Calu3 (cell line): ENCODE results near the gene ZNF143. TPM values are rescaled to one million over a fixed set of nuclear protein-coding genes. Genes with fewer than 3 reads are reported as not detected.

Source experiments
- BruUV-seq: library from RNA; stranded (reverse); fragments of 400-500 nt; replicated peaks from 2 replicates; lab custom pipeline; 2021; lab: Mats Ljungman, UMichigan
- CTCF ChIA-PET: fragments of 300-600 bp; sonication (Branson Sonifier 250); formaldehyde crosslinking; loops from one replicate; lab custom pipeline; 2022; ENCODE audit warnings: antibody characterized with exemption; lab: Charles Lee
- DNase-seq: peaks from one replicate; pipeline ENCODE4 v3.0.0; 2022
- H3K27ac Mint-ChIP-seq: one replicate; pipeline ENCODE4 v1.8.0; 2022; ENCODE audit warnings: mixed read lengths; ENCODE audit not compliant: unreplicated experiment
- H3K27me3 Mint-ChIP-seq: one replicate; pipeline ENCODE4 v1.8.0; 2022; ENCODE audit warnings: mixed read lengths; ENCODE audit not compliant: unreplicated experiment
- H3K36me3 Mint-ChIP-seq: one replicate; pipeline ENCODE4 v1.8.0; 2022; ENCODE audit warnings: mild to moderate bottlenecking, moderate library complexity, mixed read lengths; ENCODE audit not compliant: insufficient read depth, unreplicated experiment
- H3K4me1 Mint-ChIP-seq: one replicate; pipeline ENCODE4 v1.8.0; 2022; ENCODE audit warnings: mild to moderate bottlenecking, low read depth, mixed read lengths; ENCODE audit not compliant: unreplicated experiment
- H3K4me3 Mint-ChIP-seq: one replicate; pipeline ENCODE4 v1.8.0; 2022; ENCODE audit warnings: mild to moderate bottlenecking, low read depth, moderate library complexity, mixed read lengths; ENCODE audit not compliant: unreplicated experiment
- H3K9me3 Mint-ChIP-seq: one replicate; pipeline ENCODE4 v1.8.0; 2022; ENCODE audit warnings: low read depth, mixed read lengths; ENCODE audit not compliant: unreplicated experiment
- intact Hi-C: fragments of 100-400 bp; cut with micrococcal nuclease; formaldehyde crosslinking; loops from one replicate; pipeline ENCODE4 v1.10.0; 2022; ENCODE audit not compliant: unreplicated experiment
- total RNA-seq: library from RNA; stranded (reverse); gene quantifications from 2 replicates; pipeline ENCODE4 v1.2.3, GENCODE V29; 2022
- TF ChIP-seq, protein P1 (sequence below): fragments of 200-600 bp; IDR thresholded peaks from one replicate; pipeline ENCODE4 v1.8.0; 2022; ENCODE audit warnings: antibody characterized with exemption; ENCODE audit not compliant: unreplicated experiment

Gene ZNF143
- total RNA-seq, 1 experiment from 2014 or later, result 28.7 TPM

GRCh38 chr11:9571763-9572115 lies 110.9 kb downstream of the ZNF143 start:
- H3K9me3 Mint-ChIP-seq, result no peaks in the 10 kb centered on the region
- no peaks in the 10 kb centered on the region for H3K27me3 Mint-ChIP-seq
- H3K36me3 Mint-ChIP-seq, result peaks cover 74% of the 10 kb centered on the region
- no peak for DNase-seq
- BruUV-seq, result no TSS peak
- TF ChIP-seq, protein P1, sequence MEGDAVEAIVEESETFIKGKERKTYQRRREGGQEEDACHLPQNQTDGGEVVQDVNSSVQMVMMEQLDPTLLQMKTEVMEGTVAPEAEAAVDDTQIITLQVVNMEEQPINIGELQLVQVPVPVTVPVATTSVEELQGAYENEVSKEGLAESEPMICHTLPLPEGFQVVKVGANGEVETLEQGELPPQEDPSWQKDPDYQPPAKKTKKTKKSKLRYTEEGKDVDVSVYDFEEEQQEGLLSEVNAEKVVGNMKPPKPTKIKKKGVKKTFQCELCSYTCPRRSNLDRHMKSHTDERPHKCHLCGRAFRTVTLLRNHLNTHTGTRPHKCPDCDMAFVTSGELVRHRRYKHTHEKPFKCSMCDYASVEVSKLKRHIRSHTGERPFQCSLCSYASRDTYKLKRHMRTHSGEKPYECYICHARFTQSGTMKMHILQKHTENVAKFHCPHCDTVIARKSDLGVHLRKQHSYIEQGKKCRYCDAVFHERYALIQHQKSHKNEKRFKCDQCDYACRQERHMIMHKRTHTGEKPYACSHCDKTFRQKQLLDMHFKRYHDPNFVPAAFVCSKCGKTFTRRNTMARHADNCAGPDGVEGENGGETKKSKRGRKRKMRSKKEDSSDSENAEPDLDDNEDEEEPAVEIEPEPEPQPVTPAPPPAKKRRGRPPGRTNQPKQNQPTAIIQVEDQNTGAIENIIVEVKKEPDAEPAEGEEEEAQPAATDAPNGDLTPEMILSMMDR, result no peak
- H3K4me1 Mint-ChIP-seq, result peaks cover 50% of the 10 kb centered on the region
- peak overlapping the region; percentile 87 for H3K4me3 Mint-ChIP-seq
- CTCF ChIA-PET, result no interaction called here
- peak overlapping the region; percentile 100 for H3K27ac Mint-ChIP-seq
- intact Hi-C loops, result loop anchor here (2.0 kb wide), 1 partner anchor 111 kb away; the partner anchor contains the start of gene ZNF143

DNA sequence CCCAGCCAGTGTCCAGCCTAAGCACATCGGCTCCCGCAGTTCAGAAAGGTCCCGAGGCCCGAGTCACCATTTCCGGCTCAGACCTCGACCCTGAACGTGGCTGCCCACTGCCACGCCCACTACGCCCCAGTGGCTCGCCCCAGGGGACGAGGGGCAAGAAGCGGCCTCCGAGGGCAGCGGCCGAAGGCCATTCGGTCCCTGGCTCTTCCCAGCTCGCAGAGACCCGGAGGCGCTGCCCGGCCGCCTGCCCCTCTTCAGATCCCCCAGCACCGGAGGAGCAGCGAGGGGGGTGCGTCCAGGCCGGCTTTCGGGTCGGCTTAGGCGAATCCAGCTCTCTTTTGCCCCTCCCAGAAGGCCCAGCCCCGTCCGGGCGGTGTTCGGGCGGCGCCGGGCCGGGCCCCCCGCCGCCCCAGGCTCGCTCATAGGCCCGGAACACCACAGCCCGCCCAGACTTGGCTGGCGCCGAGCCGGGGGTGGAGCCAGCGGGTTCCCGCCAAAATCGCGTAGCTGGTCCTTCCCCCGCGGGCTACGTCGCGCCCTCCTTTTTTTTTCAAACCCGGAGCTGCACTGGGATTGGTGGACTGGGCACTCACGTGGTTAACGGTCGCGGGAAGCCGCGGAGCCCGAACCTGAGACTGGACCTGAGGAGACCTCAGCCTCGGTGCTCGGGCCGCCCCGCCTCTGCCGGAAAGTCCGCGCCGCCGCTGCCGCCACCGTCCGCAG lies 112.4 kb downstream of the ZNF143 start, which contains the start of gene WEE1:
Gene WEE1, plus strand, starts transcription at position 619 of the 723 bp plus-strand sequence. CDS start 264 bp downstream, outside the sequence.
- Mint-ChIP-seq H3K27ac (peak within 1 kb of the TSS; percentile 100), H3K27me3 (no peaks in the 10 kb centered on the region), H3K4me1 (peaks cover 55% of the 10 kb centered on the region), H3K9me3 (no peaks in the 10 kb centered on the region), H3K4me3 (peak within 1 kb of the TSS; percentile 87), H3K36me3 (peaks cover 81% of the 10 kb centered on the region)
- peak; percentile 99 for DNase-seq
- TF ChIP-seq, protein P1, result no peak
- CTCF ChIA-PET, result interaction anchor here (0.7 to 1.2 kb wide), 5 partner anchors 39 to 67 kb away, joined by 3 to 5 read pairs (median 3); no protein-coding TSS in a partner anchor
- BruUV-seq, result no TSS peak
- intact Hi-C loops, result no loop called here

DNA sequence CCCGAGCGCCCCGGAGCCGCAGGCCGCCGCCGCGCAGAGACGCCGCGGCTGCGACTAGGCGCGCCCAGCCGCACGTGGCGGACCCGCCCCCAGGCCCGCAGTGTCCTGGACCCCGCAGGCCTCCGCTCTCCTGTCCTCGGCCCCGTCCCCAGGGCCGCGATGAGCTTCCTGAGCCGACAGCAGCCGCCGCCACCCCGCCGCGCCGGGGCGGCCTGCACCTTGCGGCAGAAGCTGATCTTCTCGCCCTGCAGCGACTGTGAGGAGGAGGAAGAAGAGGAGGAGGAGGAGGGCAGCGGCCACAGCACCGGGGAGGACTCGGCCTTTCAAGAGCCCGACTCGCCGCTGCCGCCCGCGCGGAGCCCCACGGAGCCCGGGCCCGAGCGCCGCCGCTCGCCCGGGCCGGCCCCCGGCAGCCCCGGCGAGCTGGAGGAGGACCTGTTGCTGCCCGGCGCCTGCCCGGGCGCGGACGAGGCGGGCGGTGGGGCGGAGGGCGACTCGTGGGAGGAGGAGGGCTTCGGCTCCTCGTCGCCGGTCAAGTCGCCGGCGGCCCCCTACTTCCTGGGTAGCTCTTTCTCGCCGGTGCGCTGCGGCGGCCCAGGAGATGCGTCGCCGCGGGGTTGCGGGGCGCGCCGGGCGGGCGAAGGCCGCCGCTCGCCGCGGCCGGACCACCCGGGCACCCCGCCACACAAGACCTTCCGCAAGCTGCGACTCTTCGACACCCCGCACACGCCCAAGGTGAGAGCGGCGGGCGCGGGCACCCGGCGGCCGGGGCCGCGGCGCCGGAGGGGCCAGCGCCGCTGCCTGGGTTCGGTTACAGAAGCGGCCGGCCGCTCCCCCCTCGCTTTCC lies 113.2 kb downstream of the ZNF143 start:
- intact Hi-C loops, result no loop called here
- TF ChIP-seq, protein P1, result no peak
- Mint-ChIP-seq H3K9me3 (no peaks in the 10 kb centered on the region), H3K4me3 (peak overlapping the region; percentile 87), H3K27ac (peak overlapping the region; percentile 100), H3K4me1 (peaks cover 55% of the 10 kb centered on the region), H3K36me3 (peaks cover 81% of the 10 kb centered on the region), H3K27me3 (no peaks in the 10 kb centered on the region)
- CTCF ChIA-PET, result interaction anchor here (1.0 to 1.2 kb wide), 3 partner anchors 39 to 63 kb away, joined by 3 read pairs; no protein-coding TSS in a partner anchor
- BruUV-seq, result no TSS peak
- no peak for DNase-seq

- Mint-ChIP-seq H3K36me3 (peaks cover 82% of the 10 kb centered on the region), H3K27ac (peak overlapping the region; percentile 95), H3K4me3 (peak overlapping the region; percentile 87), H3K27me3 (no peaks in the 10 kb centered on the region), H3K4me1 (peaks cover 53% of the 10 kb centered on the region), H3K9me3 (no peaks in the 10 kb centered on the region)
- CTCF ChIA-PET, result interaction anchor here (0.5 kb wide), 2 partner anchors 130 to 229 kb away, joined by 3 to 7 read pairs; no protein-coding TSS in a partner anchor
- intact Hi-C loops, result loop anchor here (5.0 kb wide), 2 partner anchors 38 to 47 kb away; no protein-coding TSS in a partner anchor
- DNase-seq, result no peak
- TF ChIP-seq, protein P1, result no peak
- BruUV-seq, result TSS peak; percentile 39
These were observed 113.9 kb downstream of the ZNF143 start for GRCh38 chr11:9574622-9575259.
